Measurements from ENCODE around the gene LARP7. TPM values are rescaled to one million over a fixed set of nuclear protein-coding genes. Genes with fewer than 3 reads are reported as not detected.
A peak's percentile ranks its signal among the peaks of the same experiment; 100 is the strongest.

LARP7 gene
- total and polyA plus RNA-seq, 2 of the 8 experiments (the other 6 are each of a cell fraction or from before 2014, with no cell fraction given) = 9.3 to 38.3 TPM

DNA sequence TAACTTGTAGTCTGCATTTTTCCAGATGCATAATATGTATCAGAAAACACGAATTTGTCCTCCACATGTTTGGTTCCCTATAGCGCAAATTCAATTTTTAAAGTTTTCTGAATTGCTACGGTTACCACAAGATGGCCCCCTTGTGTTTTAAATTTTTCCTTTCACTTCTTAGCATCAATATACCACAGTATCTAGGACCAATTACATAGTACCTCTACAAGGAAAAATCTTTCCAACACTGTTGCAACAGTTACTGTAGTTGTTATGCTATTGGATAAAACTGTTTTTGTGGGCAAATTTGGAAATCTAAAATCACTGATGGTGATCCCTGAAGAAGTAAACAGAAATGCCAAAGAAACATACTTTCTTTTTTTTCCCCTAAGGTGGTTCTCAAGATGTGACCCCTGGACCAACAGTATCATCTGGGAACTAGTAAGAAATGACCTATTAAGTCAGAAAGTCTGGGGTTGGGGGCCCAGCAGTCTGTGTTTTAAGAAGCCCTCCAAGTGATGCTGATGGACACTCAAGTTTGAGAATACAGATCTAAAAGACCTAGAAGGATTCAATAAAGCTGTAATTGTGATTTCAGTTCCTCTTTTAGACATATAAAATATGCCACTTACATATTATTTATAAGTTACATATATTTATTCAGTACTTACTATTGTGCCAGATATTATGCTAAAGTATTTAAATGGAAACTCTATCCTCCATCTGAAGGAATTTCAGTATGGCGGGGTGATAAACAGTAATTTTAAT lies 3.3 kb upstream of the LARP7 start (continued):
- peak; percentile 72 for TF ChIP-seq RAD21 (IDR thresholded peaks at IDR 0.05 in 1 of 2, conservative IDR thresholded peaks at IDR 0.05 in 1 of 2; ENCODE audit: low read depth in 2 of 2, low read length in 2 of 2)
- no peak for TF ChIP-seq TBP (IDR thresholded peaks at IDR 0.05; ENCODE audit: low read depth, low read length)
- TF ChIP-seq, protein P1, sequence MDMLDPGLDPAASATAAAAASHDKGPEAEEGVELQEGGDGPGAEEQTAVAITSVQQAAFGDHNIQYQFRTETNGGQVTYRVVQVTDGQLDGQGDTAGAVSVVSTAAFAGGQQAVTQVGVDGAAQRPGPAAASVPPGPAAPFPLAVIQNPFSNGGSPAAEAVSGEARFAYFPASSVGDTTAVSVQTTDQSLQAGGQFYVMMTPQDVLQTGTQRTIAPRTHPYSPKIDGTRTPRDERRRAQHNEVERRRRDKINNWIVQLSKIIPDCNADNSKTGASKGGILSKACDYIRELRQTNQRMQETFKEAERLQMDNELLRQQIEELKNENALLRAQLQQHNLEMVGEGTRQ (IDR thresholded peaks at IDR 0.05; ENCODE audit: low read length) = no peak
- no peak for TF ChIP-seq SAP30 (IDR thresholded peaks at IDR 0.05; ENCODE audit: insufficient read depth, insufficient replicate concordance, low read length)
- no peak for TF ChIP-seq SP2 (IDR thresholded peaks at IDR 0.05; ENCODE audit: low read length)
- no peak for TF ChIP-seq BRCA1 (IDR thresholded peaks at IDR 0.05; ENCODE audit: low read depth, low read length)
- no peak for TF ChIP-seq CHD1 (IDR thresholded peaks at IDR 0.05; ENCODE audit: low read depth, low read length)
- no peak for TF ChIP-seq KDM1A (IDR thresholded peaks at IDR 0.05; ENCODE audit: borderline replicate concordance, low read length)

All from H1 (cell line).